Central memory CD8-positive, alpha-beta T cell (primary cell): ENCODE measurements around the gene DSE.

Experiments
- ATAC-seq: fragments of 150-1000 bp; cut with Tn5 transposase; replicated peaks from 2 replicates; pipeline ENCODE4 v1.10.0; 2022; ENCODE audit warnings: mild to moderate bottlenecking, moderate FRiP score, moderate number of reproducible peaks; ENCODE audit not compliant: poor library complexity, severe bottlenecking; ENCODE audit errors: extremely low read depth
- DNase-seq, 2 donors: peaks; one replicate each; pipeline ENCODE4 v3.0.0; 2021; ENCODE audit warnings: low spot score in 2 of 2
- H3K27ac Mint-ChIP-seq: one replicate; pipeline ENCODE4 v1.8.0; 2022; ENCODE audit warnings: low read depth, mild to moderate bottlenecking, moderate library complexity, mixed read lengths
- H3K27me3 Mint-ChIP-seq: one replicate; pipeline ENCODE4 v1.8.0; 2022; ENCODE audit warnings: mixed read lengths
- H3K36me3 Mint-ChIP-seq: one replicate; pipeline ENCODE4 v1.8.0; 2022; ENCODE audit warnings: mild to moderate bottlenecking, moderate library complexity, mixed read lengths; ENCODE audit not compliant: insufficient read depth
- H3K4me1 Mint-ChIP-seq: one replicate; pipeline ENCODE4 v1.8.0; 2022; ENCODE audit warnings: mixed read lengths
- H3K4me3 Mint-ChIP-seq: one replicate; pipeline ENCODE4 v1.8.0; 2022; ENCODE audit warnings: mild to moderate bottlenecking, moderate library complexity, mixed read lengths
- H3K9me3 Mint-ChIP-seq: one replicate; pipeline ENCODE4 v1.8.0; 2022; ENCODE audit warnings: mixed read lengths

Gene DSE

DNA sequence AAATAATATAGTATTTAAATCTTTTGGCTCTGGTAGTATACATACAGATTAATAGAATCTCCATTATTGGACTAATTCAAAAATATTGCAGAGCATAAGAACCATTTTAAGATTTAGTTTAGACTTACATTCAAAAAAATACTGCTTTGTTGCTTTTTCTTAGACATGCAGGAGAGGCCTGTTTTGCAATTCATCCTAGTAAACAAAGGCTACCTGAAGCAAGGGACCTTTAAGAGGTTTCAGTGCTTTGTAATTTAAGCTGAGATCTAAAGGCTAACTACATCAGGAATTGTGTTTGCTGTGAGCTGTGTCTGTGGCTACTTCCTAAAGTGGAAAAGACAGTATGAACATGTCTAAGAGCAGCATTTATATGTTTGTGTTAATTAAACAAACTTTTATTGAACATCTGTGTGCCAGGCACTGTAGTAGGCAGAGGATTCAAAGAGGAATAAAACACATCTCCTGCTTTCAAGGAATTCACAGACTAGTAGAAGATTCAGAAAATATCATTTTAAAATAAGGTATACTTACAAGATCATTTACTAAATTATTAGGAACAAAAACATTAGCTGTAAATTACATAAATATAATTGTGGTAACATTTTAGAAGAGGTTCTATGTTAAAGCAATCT is 61.3 kb downstream of the DSE start:
- H3K4me3 Mint-ChIP-seq = no peak overlapping the region
- no peaks in the 10 kb centered on the region for H3K4me1 Mint-ChIP-seq
- DNase-seq (no peak), ATAC-seq (no peak)
- peaks cover 16% of the 10 kb centered on the region for H3K27me3 Mint-ChIP-seq
- no peaks in the 10 kb centered on the region for H3K36me3 Mint-ChIP-seq
- no peaks in the 10 kb centered on the region for H3K9me3 Mint-ChIP-seq
- no peak overlapping the region for H3K27ac Mint-ChIP-seq

DNA sequence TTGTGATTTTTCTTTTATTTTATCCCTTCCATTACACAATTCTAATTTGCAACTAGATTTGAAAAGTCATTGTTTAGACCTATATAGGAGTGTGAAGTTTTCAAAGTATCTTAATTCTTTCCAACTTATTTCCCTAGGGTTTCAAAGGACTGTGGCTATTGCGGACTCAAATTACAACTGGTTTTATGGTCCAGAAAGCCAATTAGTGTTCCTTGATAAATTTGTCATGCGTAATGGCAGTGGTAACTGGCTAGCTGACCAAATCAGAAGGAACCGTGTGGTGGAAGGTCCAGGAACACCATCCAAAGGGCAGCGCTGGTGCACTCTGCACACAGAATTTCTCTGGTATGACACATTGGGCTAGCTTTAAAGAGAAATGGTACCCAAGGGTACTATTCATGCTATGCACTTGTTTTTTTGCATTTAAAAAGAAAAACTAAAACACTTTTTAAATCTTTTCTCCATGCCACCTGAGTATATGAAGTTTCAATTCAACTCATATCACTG is 62.5 kb downstream of the DSE start:
- no peak overlapping the region for H3K27ac Mint-ChIP-seq
- ATAC-seq = no peak
- peaks cover 19% of the 10 kb centered on the region for H3K27me3 Mint-ChIP-seq

DNA sequence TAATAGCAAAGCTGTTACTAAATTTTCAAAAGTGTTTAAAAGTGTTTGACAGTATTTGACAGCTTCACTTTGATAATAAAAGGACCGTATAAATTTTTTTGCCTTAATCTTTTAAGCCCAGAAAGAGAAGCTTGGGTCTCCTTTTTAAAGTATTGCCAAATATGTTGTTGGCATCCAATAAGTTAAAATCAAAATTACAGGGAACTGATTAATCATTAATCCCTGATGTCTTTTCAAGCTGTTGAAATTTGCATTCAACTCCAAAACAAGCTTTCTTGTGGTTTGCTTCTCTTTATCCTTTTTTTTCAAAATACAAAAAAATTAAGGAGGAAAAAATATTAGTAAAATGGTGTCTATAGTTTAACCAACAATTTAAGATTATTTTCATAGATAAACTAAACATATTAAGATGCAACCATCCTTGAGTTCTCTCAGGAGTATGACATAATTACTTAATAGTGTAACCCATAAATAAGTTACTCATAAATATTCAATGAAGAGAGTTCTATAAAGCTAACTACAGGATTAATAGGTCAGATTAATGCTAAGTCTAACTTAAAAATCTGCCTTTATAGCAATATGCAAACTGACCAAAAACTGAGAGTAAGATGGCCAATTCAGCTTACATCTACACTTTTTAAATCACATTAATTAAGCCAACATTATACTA is 63.4 kb downstream of the DSE start:
- no peak overlapping the region for H3K4me3 Mint-ChIP-seq
- ATAC-seq = no peak

More for the DNA sequence above, 62.5 kb downstream of the DSE start:
- H3K4me3 Mint-ChIP-seq = no peak overlapping the region
- no peaks in the 10 kb centered on the region for H3K36me3 Mint-ChIP-seq
- no peaks in the 10 kb centered on the region for H3K4me1 Mint-ChIP-seq
- DNase-seq = no peak
- no peaks in the 10 kb centered on the region for H3K9me3 Mint-ChIP-seq

DNA sequence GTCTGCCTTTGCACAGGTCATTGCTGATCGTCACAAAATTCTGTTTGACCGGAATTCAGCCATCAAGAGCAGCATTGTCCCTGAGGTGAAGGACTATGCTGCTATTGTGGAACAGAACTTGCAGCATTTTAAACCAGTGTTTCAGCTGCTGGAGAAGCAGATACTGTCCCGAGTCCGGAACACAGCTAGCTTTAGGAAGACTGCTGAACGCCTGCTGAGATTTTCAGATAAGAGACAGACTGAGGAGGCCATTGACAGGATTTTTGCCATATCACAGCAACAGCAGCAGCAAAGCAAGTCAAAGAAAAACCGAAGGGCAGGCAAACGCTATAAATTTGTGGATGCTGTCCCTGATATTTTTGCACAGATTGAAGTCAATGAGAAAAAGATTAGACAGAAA is 65.8 kb downstream of the DSE start:
- Mint-ChIP-seq H3K27ac (no peak overlapping the region), H3K27me3 (peaks cover 35% of the 10 kb centered on the region), H3K4me3 (no peak overlapping the region), H3K36me3 (no peaks in the 10 kb centered on the region), H3K4me1 (no peaks in the 10 kb centered on the region), H3K9me3 (no peaks in the 10 kb centered on the region)
- DNase-seq = no peak
- ATAC-seq = no peak

More for the DNA sequence above, 63.4 kb downstream of the DSE start:
- Mint-ChIP-seq H3K27me3 (peaks cover 19% of the 10 kb centered on the region), H3K4me1 (no peaks in the 10 kb centered on the region), H3K27ac (no peak overlapping the region), H3K9me3 (no peaks in the 10 kb centered on the region), H3K36me3 (no peaks in the 10 kb centered on the region)
- DNase-seq = no peak

DNA sequence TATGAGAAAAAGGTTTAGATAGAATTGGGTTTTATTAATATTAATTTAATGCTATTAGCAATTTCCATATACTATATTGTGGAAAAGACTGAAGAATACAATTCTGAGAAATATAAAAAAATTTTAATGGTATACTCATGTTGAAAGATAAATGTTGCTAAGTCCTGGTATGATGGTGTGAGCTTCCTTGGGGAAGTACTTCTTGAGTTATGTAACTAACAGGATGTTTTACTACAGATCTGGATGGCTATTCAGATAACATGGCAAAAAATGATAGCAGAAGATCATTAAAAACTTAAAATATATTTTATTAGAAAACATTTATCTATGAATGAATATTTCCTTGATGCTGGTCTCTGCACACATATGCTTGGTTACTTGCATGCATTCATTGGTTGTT is 66.9 kb downstream of the DSE start:
- H3K27me3 Mint-ChIP-seq = peaks cover 46% of the 10 kb centered on the region
- no peaks in the 10 kb centered on the region for H3K9me3 Mint-ChIP-seq
- ATAC-seq (no peak), DNase-seq (no peak)
- no peak overlapping the region for H3K27ac Mint-ChIP-seq
- H3K4me3 Mint-ChIP-seq = no peak overlapping the region
- no peaks in the 10 kb centered on the region for H3K4me1 Mint-ChIP-seq
- no peaks in the 10 kb centered on the region for H3K36me3 Mint-ChIP-seq

DNA sequence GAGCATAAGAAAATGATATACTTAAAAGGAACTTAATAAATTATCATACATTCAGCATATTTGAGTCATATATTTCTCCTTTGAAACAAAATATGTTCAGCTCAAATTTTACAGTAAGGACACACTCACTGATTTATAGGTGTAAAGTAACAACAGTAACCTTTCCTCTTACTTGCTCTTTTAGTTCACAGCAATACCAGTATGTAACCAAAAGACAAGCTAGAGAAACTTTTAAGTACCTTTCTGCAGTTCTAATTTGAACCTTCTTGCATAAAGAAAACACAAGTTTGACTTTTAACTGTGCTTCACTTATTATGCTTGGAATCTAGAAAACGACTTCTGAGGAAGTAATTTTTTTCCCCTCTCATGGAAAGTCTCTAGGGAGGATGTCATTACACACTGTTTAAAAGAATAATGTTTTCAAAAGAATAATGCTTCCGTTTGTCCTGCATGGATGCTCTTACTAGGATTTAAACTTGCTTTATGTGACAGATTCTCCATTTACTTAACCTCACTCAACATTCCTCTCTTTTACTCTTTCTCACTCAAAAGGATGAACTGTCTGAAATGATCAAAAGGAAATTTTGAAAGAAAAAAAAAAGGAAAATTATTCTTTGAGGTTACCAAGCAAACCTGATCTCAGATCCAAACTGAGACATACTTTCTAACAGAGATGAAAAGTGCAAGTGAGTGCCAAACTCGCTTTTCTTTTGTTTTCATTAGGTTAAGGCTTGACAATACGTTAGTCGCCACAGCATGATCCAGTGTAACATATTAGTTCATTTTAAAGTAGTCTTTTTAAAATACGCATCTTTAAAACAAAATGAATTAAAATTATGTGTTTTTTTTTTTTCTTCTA is 68.1 kb downstream of the DSE start:
- H3K4me3 Mint-ChIP-seq = no peak overlapping the region
- H3K9me3 Mint-ChIP-seq = no peaks in the 10 kb centered on the region
- DNase-seq = no peak
- no peaks in the 10 kb centered on the region for H3K4me1 Mint-ChIP-seq
- ATAC-seq = no peak
- no peak overlapping the region for H3K27ac Mint-ChIP-seq
- H3K27me3 Mint-ChIP-seq = peaks cover 49% of the 10 kb centered on the region
- no peaks in the 10 kb centered on the region for H3K36me3 Mint-ChIP-seq

DNA sequence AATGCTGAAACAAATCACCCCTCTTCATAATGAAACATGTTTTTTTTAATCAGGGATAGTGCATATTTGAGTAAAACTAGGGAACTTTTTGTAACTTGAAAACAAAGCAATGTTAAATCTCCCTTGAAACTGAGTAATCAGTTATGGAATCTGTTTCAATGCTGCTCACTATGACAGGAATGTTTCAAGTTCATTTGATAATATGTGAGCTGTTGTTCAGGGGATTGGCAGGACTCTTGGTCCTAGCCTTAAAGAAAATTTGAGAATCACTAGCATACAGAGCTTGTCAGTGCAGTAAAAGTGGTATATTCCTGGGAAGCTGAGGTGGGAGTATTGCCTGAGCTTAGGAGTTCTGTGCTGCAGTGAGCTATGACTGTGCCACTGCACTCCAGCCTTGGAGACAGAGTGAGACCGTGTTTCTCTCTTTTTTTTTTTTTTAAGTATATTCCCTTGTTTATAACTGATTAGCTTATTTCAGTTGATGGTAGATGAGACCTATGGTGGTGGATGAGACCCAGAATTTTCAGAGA is 68.8 kb downstream of the DSE start:
- H3K27me3 Mint-ChIP-seq = peaks cover 49% of the 10 kb centered on the region
- peaks cover 4% of the 10 kb centered on the region for H3K4me1 Mint-ChIP-seq
- no peaks in the 10 kb centered on the region for H3K9me3 Mint-ChIP-seq
- H3K4me3 Mint-ChIP-seq = no peak overlapping the region
- ATAC-seq = no peak
- peaks cover 1% of the 10 kb centered on the region for H3K36me3 Mint-ChIP-seq
- no peak overlapping the region for H3K27ac Mint-ChIP-seq
- no peak for DNase-seq

DNA sequence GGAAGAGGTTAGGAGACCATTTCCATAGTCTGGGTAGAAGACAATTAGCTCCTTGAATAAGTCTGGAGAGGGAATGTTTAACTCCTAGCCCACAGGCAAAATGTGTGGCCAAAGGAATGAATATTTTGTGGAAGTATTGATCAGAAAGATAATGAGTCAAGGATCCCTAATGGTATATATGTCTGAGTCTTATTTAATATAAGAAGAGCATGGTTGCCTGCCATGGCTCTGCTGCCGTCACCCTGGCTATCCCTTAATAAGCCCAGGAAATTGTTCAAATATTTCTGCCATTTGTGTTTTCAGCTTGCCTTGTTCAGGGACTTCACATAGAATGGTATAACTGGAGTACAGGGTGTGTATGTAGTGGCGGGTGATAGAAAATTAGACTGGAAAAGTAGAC is 72.4 kb downstream of the DSE start:
- peaks cover 31% of the 10 kb centered on the region for H3K27me3 Mint-ChIP-seq
- H3K27ac Mint-ChIP-seq = no peak overlapping the region
- DNase-seq (no peak), ATAC-seq (no peak)
- no peaks in the 10 kb centered on the region for H3K9me3 Mint-ChIP-seq
- peaks cover 1% of the 10 kb centered on the region for H3K36me3 Mint-ChIP-seq
- H3K4me1 Mint-ChIP-seq = peaks cover 8% of the 10 kb centered on the region
- H3K4me3 Mint-ChIP-seq = no peak overlapping the region

DNA sequence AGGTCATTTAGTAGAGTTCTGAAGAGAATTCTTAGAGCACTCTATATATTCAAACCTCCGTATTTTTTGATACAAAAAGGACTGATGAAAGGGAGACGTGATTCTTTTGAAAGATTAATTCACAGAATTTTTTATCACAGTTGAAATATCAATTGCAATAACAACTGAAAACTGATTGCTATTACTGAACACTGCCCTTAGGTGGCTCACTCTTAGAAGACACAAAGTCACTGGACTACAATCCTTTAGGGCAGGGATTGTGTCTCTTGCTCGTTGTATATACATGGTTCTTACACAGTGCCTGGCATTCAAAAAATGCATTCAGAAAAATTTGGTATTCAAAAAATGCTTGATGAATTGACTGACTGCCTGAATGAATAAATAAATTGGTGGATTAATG is 73.3 kb downstream of the DSE start:
- peaks cover 31% of the 10 kb centered on the region for H3K27me3 Mint-ChIP-seq
- H3K36me3 Mint-ChIP-seq = peaks cover 1% of the 10 kb centered on the region
- ATAC-seq (peak; percentile 55), DNase-seq (no peak)
- no peak overlapping the region for H3K27ac Mint-ChIP-seq
- peaks cover 8% of the 10 kb centered on the region for H3K4me1 Mint-ChIP-seq
- H3K9me3 Mint-ChIP-seq = no peaks in the 10 kb centered on the region
- H3K4me3 Mint-ChIP-seq = no peak overlapping the region

DNA sequence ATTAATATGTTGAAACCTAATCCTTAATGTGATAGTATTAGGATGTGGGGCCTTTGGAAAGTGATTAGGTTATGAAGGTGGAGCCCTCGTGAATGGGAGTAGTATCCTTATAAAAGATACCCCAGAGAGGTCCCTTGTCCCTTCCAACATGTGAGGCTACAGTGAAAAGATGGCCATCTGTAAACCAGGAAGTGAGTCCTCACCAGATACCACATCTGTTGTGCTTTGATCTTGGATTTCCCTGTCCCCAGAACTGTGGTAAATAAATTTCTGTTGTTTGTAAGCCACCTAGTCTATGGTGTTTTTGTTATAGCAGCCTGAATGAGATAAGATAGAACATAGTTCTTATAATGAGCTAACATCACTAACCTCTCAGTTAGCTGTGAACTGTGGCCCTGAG is 73.8 kb downstream of the DSE start:
- peaks cover 1% of the 10 kb centered on the region for H3K36me3 Mint-ChIP-seq
- H3K4me3 Mint-ChIP-seq = no peak overlapping the region
- peaks cover 8% of the 10 kb centered on the region for H3K4me1 Mint-ChIP-seq
- H3K9me3 Mint-ChIP-seq = no peaks in the 10 kb centered on the region
- peaks cover 36% of the 10 kb centered on the region for H3K27me3 Mint-ChIP-seq
- no peak overlapping the region for H3K27ac Mint-ChIP-seq
- DNase-seq = no peak
- no peak for ATAC-seq

DNA sequence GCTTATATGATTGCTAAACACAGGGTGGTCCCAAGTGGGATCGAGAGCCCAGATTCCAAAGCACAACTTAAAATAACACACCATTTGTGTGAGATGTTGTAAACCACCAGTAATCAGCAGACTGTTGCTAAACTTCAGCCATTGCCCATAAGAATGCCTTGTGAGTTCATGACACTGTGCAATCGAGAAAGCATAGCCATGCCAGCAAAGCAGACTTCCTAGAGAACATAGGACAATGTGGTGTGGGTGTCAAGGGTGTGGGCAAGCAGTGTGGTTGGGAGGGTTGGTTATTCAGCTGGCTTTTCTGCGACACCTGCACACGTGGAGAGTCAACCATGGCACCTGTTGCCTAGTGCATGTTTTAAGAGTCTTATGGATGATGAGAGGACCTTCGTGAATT is 74.4 kb downstream of the DSE start:
- peak; percentile 52 for ATAC-seq
- peaks cover 8% of the 10 kb centered on the region for H3K4me1 Mint-ChIP-seq
- peaks cover 1% of the 10 kb centered on the region for H3K36me3 Mint-ChIP-seq
- H3K4me3 Mint-ChIP-seq = no peak overlapping the region
- no peaks in the 10 kb centered on the region for H3K9me3 Mint-ChIP-seq
- no peak for DNase-seq
- H3K27ac Mint-ChIP-seq = no peak overlapping the region
- peaks cover 39% of the 10 kb centered on the region for H3K27me3 Mint-ChIP-seq

DNA sequence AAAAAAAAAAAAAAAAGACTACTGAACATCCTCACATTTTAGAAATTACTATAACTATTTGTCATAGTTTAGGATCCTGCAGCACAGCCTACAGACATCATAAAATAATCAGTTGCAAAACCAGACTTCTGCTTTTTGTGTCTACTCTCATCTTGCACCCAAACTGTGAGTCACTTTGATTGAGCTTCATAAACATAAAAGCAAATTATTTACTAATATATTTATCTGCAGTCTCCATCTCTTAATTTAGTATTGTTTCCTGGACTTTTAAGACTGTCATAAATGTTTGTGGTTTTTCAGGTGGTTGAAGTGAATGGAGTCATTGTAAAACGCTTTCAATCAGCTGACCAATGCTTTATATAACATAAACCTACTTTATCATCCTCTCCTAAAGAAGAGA is 75.7 kb downstream of the DSE start:
- Mint-ChIP-seq H3K27me3 (peaks cover 39% of the 10 kb centered on the region), H3K9me3 (no peaks in the 10 kb centered on the region), H3K4me3 (no peak overlapping the region), H3K36me3 (peaks cover 1% of the 10 kb centered on the region), H3K4me1 (peaks cover 8% of the 10 kb centered on the region), H3K27ac (no peak overlapping the region)
- DNase-seq (no peak), ATAC-seq (no peak)
